ENCODE measurements around the gene FRMD7. TPM values are rescaled to one million over a fixed set of nuclear protein-coding genes. Genes with fewer than 3 reads are reported as not detected.

The FRMD7 gene
- total and polyA plus RNA-seq, 2 of the 4 experiments (the other 2 are of a cell fraction), result not detected

GRCh38 chrX:132033166-132033565, 94.7 kb downstream of the FRMD7 start:
- no peak overlapping the region for H2BK120ac ChIP-seq (ENCODE audit: low read depth, low read length)
- no peak for ATAC-seq (ENCODE audit: low read depth)
- H3K4me1 ChIP-seq (ENCODE audit: control insufficient read depth, insufficient read depth, low read length), result no peaks in the 10 kb centered on the region
- ChIA-PET CTCF (no interaction called here), POLR2A (ENCODE audit: unreplicated experiment) (no interaction called here)
- H3K27ac ChIP-seq (ENCODE audit: insufficient read depth, low read length), result no peak overlapping the region
- H3K14ac ChIP-seq (replicated peaks; ENCODE audit: low read depth, low read length), result no peak overlapping the region
- in situ Hi-C loops (cut with MboI; ENCODE audit: low sequenced_read_pairs) (no loop called here), intact Hi-C loops (cut with micrococcal nuclease) (no loop called here), dilution Hi-C loops (cut with HindIII; ENCODE audit: low sequenced_read_pairs, unreplicated experiment) (no loop called here)
- no peak for DNase-seq
- no TSS peak for BruUV-seq (replicated peaks)
- no peak overlapping the region for H3K4ac ChIP-seq (ENCODE audit: low read depth, low read length)
- no CpG with 5 or more reads among the region's 3 CpGs for WGBS, 2 experiments (ENCODE audit: extremely low coverage in 2 of 2, insufficient read length in 1 of 2)
- no peak overlapping the region for H2AK9ac ChIP-seq (replicated peaks; ENCODE audit: low read depth, low read length, poor library complexity)
- no peaks in the 10 kb centered on the region for H3K9me1 ChIP-seq (ENCODE audit: insufficient read depth, low read length)
- H4K5ac ChIP-seq (ENCODE audit: low read depth, low read length), result no peak overlapping the region
- H3K18ac ChIP-seq (ENCODE audit: low read depth, low read length), result no peak overlapping the region
- no peak overlapping the region for H3K4me2 ChIP-seq (ENCODE audit: low read depth, low read length)
- H2BK15ac ChIP-seq (ENCODE audit: low read depth, low read length), result no peak overlapping the region
- no peaks in the 10 kb centered on the region for H3K9me3 ChIP-seq (ENCODE audit: control insufficient read depth, insufficient read depth, low read length)
- no peak overlapping the region for H3K9ac ChIP-seq (ENCODE audit: low read depth, low read length)
- TF ChIP-seq BHLHE40 (IDR thresholded peaks at IDR 0.05; ENCODE audit: low read depth, low read length), result no peak
- TF ChIP-seq RCOR1 (IDR thresholded peaks at IDR 0.05; ENCODE audit: insufficient replicate concordance, low read length), result no peak
- TF ChIP-seq NFE2L2 (IDR thresholded peaks at IDR 0.05; ENCODE audit: low read depth, low read length), result no peak
- TF ChIP-seq MAZ (IDR thresholded peaks at IDR 0.05; ENCODE audit: borderline replicate concordance, low read depth, low read length), result no peak
- no peak for TF ChIP-seq RFX5 (IDR thresholded peaks at IDR 0.05; ENCODE audit: low read depth, low read length)
- TF ChIP-seq POLR2A (IDR thresholded peaks at IDR 0.05; ENCODE audit: low read depth, low read length), result no peak
- H3K27me3 ChIP-seq (ENCODE audit: control insufficient read depth, insufficient read depth, low read length), result no peaks in the 10 kb centered on the region; the same call in 1 of the 2 replicates
- H4K91ac ChIP-seq (ENCODE audit: insufficient read depth, low read depth, low read length), result no peak overlapping the region
- no peak overlapping the region for H2BK20ac ChIP-seq (ENCODE audit: low read depth, low read length)
- H3K36me3 ChIP-seq (ENCODE audit: control insufficient read depth, insufficient read depth, low read length), result no peaks in the 10 kb centered on the region
- no peak overlapping the region for H3K23ac ChIP-seq (ENCODE audit: low read depth, low read length)
- H4K8ac ChIP-seq (ENCODE audit: low read depth in 2 of 2, low read length in 2 of 2), result no peak overlapping the region
- H4K20me1 ChIP-seq (ENCODE audit: insufficient read depth, low read length), result no peaks in the 10 kb centered on the region
- H2AFZ ChIP-seq (replicated peaks; ENCODE audit: low read length, poor library complexity), result no peak overlapping the region
- no peak overlapping the region for H3K4me3 ChIP-seq (ENCODE audit: insufficient read depth, low read depth, low read length)
- no peak overlapping the region for H3K56ac ChIP-seq (ENCODE audit: extremely low read depth, insufficient read depth, low read length)
- no peak overlapping the region for H2BK5ac ChIP-seq (ENCODE audit: low read depth, low read length, poor library complexity, severe bottlenecking)
- no peak overlapping the region for H2AK5ac ChIP-seq (ENCODE audit: low read depth, low read length)
- no peaks in the 10 kb centered on the region for H3K79me1 ChIP-seq (ENCODE audit: low read depth in 1 of 2, low read length in 2 of 2)

Data from IMR-90 (cell line).